Activated naive CD4-positive, alpha-beta T cell treated with anti-CD3 and anti-CD28 coated beads, Interleukin-2, amount 50 U/mL, for 72 hours (primary cell): ENCODE measurements around the gene KRTAP5-2. TPM values are rescaled to one million over a fixed set of nuclear protein-coding genes. Genes with fewer than 3 reads are reported as not detected.

Experiments
- ATAC-seq, 2 donors: fragments of 150-1000 bp; cut with Tn5 transposase; 2 replicates each; pipeline ENCODE4 v1.10.0; 2021; ENCODE audit warnings: mild to moderate bottlenecking in 2 of 2, moderate library complexity in 2 of 2
- DNase-seq, 2 donors: peaks; one replicate each; pipeline ENCODE4 v3.0.0; 2021 to 2022; ENCODE audit warnings: low spot score in 2 of 2
- H3K27ac Mint-ChIP-seq, 2 donors: one replicate each; pipeline ENCODE4 v1.8.0; 2022; ENCODE audit warnings: mild to moderate bottlenecking in 2 of 2, mixed read lengths in 2 of 2
- H3K36me3 Mint-ChIP-seq, 2 donors: one replicate each; pipeline ENCODE4 v1.8.0; 2022; ENCODE audit warnings: mixed read lengths in 2 of 2
- H3K9me3 Mint-ChIP-seq, 2 donors: one replicate each; pipeline ENCODE4 v1.8.0; 2022; ENCODE audit warnings: mixed read lengths in 2 of 2
- total RNA-seq, 2 donors: library from RNA; stranded (reverse); gene quantifications; one replicate each; pipeline ENCODE4 v1.2.3, GENCODE V29; 2022

KRTAP5-2 gene
- total RNA-seq, 2 donors from 2014 or later = not detected

DNA sequence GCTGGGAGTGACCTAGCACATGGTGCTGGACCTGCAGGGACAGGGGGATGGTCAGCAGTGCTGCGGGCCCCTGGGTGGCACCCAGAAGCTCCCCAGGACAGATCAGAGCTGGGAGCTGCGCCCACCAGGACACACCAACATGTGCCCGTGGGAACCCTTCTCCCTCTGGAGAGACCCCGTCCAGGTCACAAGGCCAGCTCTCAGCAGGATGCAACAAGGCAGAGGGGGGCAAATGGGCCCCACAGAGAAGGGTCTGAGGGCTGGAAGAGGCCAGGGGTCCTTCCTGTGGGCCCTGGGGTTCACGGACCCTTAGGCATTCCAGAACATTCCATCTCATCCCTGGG, 32.2 kb downstream of the KRTAP5-2 start:
- no peak for DNase-seq
- ATAC-seq = no peak
- Mint-ChIP-seq H3K27ac (no peak overlapping the region), H3K9me3 (no peaks in the 10 kb centered on the region), H3K36me3 (no peaks in the 10 kb centered on the region)

DNA sequence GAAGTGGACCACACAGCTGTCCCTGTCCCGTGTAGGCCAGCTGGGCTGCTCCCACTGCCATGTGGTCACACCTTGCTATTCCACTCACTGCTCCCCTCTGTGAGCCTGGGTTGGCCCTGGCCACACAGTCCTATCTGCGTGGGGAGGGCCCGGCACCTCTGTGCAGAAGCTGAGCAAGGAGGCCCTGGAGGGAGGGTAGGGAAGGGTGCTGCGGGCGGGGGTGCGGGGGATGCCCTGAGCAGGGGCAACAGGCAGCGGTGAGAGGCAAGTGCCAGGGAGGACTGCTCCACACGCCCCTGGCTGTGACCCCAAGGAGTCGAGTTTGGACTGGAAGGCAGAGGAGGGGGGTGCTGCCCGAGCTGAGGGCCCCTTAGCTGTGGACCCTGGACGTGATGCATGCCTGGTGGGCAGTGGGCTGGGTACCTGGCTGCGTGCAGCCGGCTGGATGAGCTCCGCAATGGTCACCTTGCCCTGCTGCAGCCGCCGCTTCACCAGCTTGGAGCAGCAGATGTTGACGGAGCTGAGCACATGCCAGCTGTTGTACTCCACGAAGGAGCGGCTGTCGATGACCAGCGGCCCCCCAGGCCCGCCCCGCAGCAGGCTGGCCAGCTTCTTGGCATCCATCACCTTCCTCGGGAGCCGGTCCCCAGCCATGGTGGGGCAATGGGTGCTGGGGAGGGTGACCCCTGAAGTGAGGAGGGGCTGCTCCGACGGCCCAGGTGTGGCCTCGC, 32.8 kb downstream of the KRTAP5-2 start:
- Mint-ChIP-seq H3K27ac (no peak overlapping the region), H3K36me3 (no peaks in the 10 kb centered on the region), H3K9me3 (no peaks in the 10 kb centered on the region)
- DNase-seq (no peak), ATAC-seq (no peak)

DNA sequence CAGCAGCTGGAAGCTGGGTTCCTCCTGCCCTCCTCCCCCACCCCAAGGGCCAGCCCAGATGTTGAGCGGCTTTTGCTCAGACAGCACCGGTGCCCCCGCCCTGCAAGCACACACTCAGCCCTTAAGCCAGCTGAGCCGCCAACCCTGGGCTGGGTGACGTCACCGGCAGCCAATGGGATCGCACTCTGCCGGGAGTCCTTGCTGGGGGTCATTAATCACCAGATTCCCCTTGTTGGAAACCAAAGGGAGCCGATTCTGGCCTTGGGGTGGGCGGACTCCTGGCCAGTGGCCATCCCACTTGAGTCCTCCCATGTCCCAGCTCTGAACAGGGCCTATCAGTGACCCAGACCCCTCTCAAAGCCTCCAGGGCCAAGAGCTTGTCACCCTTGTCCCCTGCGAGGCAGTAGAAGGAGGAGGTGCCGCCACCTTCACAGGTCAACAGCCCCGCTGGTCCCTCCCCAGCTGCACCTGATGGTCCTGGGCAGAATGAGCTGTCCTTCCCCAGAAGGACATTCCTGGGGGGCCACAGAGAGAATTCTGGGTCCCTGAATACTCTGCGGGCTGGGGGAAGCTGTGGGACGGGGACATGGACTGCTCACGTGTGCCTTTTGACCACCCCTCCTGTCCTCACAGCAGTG, 33.4 kb downstream of the KRTAP5-2 start:
- DNase-seq = no peak
- H3K9me3 Mint-ChIP-seq = no peaks in the 10 kb centered on the region
- H3K36me3 Mint-ChIP-seq = no peaks in the 10 kb centered on the region
- no peak for ATAC-seq
- no peak overlapping the region for H3K27ac Mint-ChIP-seq

DNA sequence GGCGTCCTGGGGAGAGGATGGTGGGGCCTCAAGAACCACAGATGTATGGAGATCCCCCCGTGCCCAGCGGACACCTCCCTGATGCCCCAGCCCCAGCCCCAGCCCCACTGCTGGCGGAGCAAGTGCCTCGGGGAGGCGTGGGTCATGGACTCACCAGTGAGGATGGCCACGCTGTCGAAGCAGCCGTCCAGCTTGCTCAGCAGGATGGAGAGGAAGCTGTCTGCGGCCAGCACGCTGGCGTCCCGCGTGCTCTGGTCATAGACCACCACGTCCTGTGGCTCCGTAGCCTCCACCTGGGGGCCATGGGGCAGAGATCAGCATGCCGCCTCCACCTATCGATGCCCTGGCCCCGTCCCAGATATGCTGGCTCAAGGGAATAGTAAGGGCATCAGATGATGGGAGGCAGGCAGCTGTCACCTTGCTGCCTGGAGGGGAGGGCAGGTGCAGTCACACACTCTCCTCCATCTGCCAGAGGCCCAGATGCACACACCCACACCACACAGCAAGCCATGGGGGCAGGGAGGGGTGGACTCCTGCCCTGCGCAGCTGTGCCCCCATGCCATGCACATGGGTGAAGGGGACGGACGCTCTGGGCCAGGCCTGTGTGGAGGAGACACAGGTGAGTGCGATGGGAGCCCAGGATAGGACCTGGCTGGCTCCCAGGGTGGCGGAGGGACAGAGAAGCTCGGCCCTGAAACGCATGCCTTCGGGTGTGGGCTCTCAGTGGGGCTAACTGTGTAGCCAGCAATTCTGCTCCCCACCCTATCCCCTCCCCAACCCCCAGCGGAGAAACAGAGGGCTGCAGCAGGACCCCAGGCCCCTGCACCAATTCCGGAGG, 34.2 kb downstream of the KRTAP5-2 start:
- Mint-ChIP-seq H3K36me3 (no peaks in the 10 kb centered on the region), H3K9me3 (no peaks in the 10 kb centered on the region), H3K27ac (no peak overlapping the region)
- DNase-seq (no peak), ATAC-seq (no peak)

DNA sequence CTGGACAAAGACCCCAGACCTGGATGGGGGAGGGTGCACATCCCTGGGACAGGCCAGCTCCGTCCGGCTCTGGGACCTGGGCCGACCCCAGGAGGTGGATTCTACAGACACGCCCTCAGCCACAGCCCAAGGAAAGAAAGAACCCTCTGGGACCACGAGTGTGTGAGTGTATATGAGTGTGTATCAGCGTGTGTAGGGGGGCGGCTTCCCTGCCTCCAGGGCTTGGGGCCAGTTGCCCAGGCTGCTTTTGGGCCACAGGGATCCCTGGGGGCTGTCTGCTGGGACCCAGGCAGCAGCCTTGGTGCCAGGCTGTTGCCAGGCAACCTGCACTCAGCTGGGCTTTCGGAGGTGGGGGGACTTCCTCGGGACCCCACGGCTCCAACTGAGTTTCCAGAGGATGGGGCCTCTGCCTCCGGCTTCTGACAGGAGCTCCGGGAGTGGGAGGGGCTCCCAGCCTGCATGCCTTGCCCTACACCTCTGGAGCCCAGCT, 34.9 kb downstream of the KRTAP5-2 start:
- no peaks in the 10 kb centered on the region for H3K9me3 Mint-ChIP-seq
- H3K36me3 Mint-ChIP-seq = no peaks in the 10 kb centered on the region
- H3K27ac Mint-ChIP-seq = no peak overlapping the region
- no peak for ATAC-seq
- no peak for DNase-seq

DNA sequence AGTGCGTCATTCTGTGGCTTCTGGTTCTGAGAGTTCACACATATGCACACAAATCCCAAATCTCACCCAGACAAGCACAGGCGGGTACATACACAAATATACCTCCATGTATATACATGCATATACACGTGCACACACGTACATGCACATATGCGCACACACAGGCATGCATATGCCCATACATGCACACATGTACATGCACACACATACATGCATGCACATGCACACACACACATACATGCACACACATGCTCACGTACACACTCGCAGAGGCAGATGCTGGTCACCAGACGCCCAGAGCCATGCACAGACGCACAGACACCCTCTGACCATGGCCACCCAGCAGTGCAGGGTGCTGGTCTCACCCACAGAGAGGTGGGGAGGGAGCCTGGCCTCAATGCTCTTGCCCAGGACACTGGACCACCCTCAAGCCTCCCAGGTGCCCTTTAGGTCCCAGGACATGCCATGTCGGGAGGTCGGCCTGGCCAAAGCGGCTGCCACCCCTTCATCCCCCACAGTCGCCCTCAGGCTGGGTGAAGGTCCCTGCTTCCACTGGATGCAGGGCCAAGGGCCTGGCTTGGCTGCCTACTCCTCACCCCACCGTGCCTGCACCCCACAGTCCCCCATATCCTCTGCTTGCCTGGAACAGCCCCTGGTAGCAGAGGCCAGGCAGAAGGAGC, 35.5 kb downstream of the KRTAP5-2 start:
- Mint-ChIP-seq H3K27ac (no peak overlapping the region), H3K9me3 (no peaks in the 10 kb centered on the region), H3K36me3 (no peaks in the 10 kb centered on the region)
- no peak for DNase-seq
- ATAC-seq = no peak

DNA sequence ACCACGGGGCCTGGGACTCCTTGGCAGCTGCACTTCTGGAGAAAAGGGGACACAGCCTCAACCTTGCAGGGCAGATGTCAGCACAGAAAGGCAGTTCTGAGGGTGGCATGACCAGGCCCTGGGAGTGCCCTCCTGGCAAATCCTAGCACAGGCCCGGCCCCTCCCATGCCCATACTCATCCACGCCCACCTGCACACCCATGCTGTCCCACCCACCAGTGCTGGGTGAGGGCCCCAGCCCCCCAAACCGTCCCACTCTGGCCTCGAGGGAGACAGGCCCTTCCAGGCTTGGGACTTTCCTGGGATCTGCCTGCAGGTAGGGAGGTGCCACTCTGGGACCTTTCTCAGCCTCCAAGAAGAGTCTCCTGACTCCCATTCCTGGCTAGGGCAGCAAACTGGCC, 36.1 kb downstream of the KRTAP5-2 start:
- H3K27ac Mint-ChIP-seq = no peak overlapping the region
- H3K36me3 Mint-ChIP-seq = no peaks in the 10 kb centered on the region
- ATAC-seq = no peak
- no peak for DNase-seq
- no peaks in the 10 kb centered on the region for H3K9me3 Mint-ChIP-seq

DNA sequence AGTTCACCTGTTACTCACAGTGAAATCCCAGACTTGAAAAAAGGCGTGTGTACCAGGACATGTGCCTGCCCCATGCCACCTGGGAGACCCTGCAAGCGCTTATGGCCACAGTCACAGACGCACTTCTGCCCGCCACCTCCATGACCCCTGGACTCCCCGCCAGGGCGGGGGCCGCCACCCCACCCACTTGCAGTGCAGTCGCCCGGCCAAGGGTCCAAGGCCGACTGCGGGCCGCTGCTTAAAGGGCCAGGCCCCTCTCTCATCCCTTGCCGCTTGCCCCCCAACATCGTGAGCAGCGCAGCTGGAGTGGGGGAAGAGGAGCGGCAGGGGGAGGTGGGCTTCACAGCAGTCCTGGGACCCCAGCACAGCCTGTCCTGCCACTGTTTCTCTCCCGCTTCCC, 36.8 kb downstream of the KRTAP5-2 start:
- Mint-ChIP-seq H3K9me3 (no peaks in the 10 kb centered on the region), H3K36me3 (no peaks in the 10 kb centered on the region), H3K27ac (no peak overlapping the region)
- ATAC-seq (no peak), DNase-seq (no peak)

DNA sequence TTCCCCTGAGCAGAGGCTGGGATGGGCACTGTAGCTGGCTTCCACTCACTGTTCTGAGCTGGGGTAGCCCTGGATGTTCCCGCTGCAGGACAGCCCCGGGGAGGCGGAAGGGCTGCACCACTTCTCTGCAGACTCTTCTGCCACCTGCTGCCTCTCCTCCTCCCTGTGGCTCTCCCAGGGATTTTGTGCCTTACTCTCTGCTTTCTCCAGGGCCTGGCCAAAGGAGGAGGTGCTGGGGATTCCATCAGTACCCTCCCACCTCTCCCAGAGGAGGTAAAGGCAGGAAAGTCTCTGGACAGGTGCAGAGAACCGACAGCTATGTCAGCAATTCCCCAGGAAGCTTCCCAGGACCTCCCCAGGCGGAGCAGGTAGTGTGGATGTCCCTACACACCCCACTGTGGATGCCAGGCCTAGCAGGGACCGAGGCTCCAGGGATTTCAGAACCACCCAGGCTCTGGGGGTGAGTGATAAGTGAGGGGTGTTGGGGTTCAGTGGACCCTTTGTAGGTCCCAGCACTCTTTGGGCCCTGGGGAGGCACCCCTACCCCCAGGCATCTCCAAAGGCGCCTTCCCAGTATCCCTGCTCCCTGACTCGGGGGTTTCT, 37.3 kb downstream of the KRTAP5-2 start:
- DNase-seq (no peak), ATAC-seq (no peak)
- no peaks in the 10 kb centered on the region for H3K9me3 Mint-ChIP-seq
- H3K36me3 Mint-ChIP-seq = no peaks in the 10 kb centered on the region
- H3K27ac Mint-ChIP-seq = no peak overlapping the region

DNA sequence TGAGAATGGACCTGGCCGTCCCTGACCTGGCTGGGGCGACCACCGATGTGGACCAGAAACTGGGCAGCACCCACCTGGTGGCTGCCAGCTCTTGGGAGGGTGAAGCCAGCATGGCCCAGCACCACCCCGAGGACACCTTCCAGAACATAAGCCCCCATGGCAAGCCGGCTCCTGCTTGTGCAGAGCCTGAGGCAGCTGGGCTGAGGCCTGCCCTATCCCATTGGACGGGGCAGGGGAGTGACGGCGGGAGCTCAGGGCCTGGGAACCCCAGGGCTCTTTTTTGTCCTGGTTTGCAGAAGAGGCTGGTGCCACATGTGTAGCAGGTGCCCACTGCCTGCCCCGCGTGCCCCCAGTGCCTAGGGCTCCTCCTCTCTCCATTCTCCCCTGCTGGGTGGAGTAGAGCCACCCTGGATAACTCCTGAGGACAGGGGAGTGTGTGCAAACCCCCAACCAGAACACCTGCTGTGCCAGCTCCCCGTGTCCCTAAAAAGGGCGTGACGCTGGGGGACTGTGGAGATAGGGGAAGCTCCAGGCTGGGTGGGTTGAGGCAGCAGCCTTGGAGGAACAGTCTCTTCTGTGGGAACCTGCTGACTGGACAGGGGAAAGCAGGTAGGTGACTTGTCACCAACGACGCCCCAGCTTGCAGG, 38.0 kb downstream of the KRTAP5-2 start:
- ATAC-seq = no peak
- Mint-ChIP-seq H3K27ac (no peak overlapping the region), H3K9me3 (no peaks in the 10 kb centered on the region), H3K36me3 (no peaks in the 10 kb centered on the region)
- no peak for DNase-seq

DNA sequence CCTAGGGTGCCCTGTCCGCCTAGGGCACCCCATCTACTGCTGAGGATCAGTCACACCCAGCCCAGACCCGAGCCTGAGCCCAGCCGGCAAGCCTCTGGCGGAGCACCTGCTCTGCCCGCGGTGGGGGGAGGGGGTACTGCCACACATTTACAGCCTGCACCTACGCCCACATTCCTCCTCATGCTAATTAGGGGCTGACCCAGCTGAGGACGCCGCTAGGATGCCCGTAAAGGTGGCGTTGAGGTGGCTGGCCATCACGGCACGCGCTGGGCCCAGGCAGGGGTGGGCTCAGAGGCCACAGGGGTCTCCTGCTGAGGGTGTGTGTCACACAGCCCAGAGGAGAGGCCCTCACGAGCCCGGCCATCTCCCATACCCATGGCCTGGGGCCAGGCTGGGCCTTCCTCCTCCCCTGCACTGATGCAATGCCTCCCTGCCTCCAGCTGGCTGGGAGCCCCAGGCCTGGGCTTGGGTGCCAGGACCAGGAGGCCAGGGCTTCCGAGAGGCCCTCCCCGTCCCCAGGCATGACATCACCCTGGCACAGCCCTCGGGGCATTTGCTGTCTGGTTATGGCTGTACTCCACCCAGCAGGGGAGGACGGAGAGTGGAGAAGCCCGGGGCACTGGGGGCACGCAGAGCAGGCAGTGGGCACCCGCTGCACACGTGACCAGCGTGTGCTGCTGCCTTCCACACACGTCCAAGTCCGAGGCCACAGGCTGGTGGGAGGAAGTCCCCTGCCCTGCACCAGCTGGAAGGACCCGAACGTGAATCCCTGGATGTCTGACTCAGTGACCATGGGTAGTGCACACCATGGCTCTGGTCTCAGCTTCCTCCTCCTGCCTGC, 38.8 kb downstream of the KRTAP5-2 start:
- H3K9me3 Mint-ChIP-seq = no peaks in the 10 kb centered on the region
- ATAC-seq = no peak
- DNase-seq = no peak
- no peak overlapping the region for H3K27ac Mint-ChIP-seq
- no peaks in the 10 kb centered on the region for H3K36me3 Mint-ChIP-seq

DNA sequence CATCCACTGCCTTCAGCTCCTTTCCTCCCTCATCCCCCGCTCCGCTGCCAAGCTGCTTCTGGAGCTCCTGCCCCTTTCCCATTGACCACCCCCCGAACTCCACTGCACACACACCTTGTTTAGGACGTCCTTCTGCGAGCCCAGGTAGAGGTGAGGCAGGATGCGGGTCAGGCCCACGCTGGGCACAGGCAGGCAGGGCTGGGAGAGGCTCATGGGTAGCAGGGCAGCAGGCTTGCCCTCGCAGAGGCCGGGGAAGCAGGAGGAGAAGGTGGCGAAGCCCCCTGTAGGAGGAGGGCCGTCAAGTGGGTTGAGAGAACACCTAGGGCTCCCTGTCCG, 39.4 kb downstream of the KRTAP5-2 start:
- Mint-ChIP-seq H3K27ac (no peak overlapping the region), H3K36me3 (no peaks in the 10 kb centered on the region), H3K9me3 (no peaks in the 10 kb centered on the region)
- ATAC-seq (no peak), DNase-seq (no peak)

DNA sequence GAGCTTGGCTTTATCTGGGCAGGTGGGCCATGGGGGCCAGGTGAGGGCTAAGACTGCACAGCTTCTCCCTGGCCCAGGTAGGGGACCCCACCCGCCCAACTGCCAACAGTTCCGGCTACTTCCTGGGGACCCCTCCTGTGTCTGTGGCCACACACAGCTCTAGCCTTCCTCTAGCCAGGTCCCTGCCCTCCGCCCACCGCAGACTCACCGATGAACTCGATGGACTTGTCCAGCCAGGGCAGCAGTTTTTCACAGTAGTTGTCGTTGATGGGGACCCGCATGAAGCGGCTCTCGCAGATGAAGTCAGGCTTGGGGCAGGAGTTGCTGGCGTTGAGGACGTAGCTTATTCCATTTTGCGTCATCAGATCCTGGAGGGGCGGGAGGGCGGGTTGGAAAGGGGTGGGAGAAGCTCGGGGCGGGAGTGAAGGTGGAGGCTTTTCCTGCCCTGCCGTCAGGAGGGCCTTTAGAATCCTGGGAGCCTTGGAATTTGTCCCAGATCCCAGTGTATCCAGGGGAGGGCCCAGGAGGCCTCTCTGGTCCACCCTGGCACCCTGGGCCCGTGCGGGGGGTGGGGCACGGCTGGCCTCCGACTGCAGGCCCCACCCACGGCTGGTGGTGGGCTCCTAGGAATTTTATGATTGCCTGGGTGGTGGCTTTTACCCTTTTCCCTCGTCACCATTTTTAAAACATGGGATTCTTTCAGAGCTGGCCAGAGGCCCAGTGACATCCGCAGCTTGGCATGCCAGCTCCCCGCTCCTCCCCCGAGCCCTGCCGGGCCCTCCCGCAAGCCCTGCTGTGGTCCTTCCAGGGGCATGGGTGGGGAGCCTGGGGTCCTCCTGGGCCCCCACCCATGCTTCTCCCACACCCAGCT, 40.0 kb downstream of the KRTAP5-2 start:
- Mint-ChIP-seq H3K27ac (no peak overlapping the region), H3K36me3 (no peaks in the 10 kb centered on the region), H3K9me3 (no peaks in the 10 kb centered on the region)
- DNase-seq (no peak), ATAC-seq (no peak)

DNA sequence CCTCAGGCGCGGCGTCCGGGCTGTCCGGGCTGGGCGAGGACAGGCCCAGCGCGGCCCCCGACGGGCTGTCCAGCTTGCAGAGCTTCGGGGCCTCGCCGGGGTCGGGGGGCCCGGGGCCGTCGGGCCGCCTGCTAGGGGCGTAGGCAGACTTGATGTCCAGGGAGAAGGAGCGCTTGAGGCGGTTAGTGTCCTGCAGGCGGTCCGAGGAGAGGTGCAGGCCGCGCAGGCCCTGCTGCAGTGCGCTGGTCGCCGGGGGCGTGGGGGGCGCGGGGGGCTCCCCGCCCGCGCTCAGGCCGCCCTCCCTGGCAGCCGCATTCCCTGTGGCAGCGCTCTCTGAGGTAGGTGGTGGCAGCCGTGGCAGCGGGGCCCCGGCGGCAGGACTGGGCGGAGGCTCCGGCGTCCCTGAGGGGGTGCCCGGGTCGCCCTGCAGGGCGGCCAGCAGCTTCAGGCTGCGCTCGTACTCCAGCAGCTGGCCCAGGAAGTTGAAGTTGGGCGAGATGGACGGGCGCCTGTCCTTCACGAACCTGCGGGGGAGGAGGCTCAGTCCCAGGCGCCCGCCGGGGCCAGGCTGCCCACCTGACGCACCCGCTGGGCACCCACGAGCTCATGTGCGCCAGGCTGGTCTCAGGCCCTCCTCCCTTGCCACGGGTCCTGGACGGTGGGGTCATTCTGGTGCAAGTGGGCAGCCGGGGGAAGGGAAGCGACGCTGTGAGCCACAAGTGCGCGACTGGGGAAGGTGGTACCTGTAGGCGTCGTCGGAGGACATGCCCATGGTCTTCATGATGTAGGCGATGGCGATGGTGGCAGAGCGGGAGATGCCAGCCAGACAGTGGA, 40.8 kb downstream of the KRTAP5-2 start:
- Mint-ChIP-seq H3K9me3 (no peaks in the 10 kb centered on the region), H3K36me3 (no peaks in the 10 kb centered on the region), H3K27ac (no peak overlapping the region)
- no peak for DNase-seq
- no peak for ATAC-seq
